Caco-2 (cell line): ENCODE data around the gene SLC11A1. TPM values are rescaled to one million over a fixed set of nuclear protein-coding genes. Genes with fewer than 3 reads are reported as not detected.

ENCODE experiments used
- BruUV-seq: library from RNA; stranded (reverse); fragments of 400-500 nt; replicated peaks from 2 replicates; lab custom pipeline; 2021; lab: Mats Ljungman, UMichigan
- CTCF ChIA-PET: fragments of 300-600 bp; sonication (Branson Sonifier 250); formaldehyde crosslinking; loops from one replicate; lab custom pipeline; 2022; ENCODE audit warnings: antibody characterized with exemption; lab: Charles Lee
- POLR2A ChIA-PET: fragments of 300-600 bp; sonication (Branson Sonifier 250); formaldehyde crosslinking; loops from one replicate; lab custom pipeline; 2022; ENCODE audit warnings: antibody characterized with exemption; lab: Charles Lee
- DNase-seq, 2 experiments: peaks; one replicate each; pipeline versions ENCODE4 v3.0.0 to v3.0.0-alpha.2; 2020 to 2022
- H3K27me3 ChIP-seq: replicated peaks from 2 replicates; pipeline ENCODE4 v1.6.0; 2011; ENCODE audit warnings: low read length; ENCODE audit not compliant: control insufficient read depth, insufficient read depth
- H3K36me3 ChIP-seq: 2 replicates; pipeline ENCODE4 v1.5.1; 2011; ENCODE audit warnings: low read length; ENCODE audit not compliant: control insufficient read depth, insufficient read depth
- H3K4me1 ChIP-seq: fragments of 250-450 bp; sonication (Bioruptor Pico); 2 replicates; pipeline ENCODE4 v1.5.1; 2020; ENCODE audit warnings: mild to moderate bottlenecking
- H3K4me3 ChIP-seq: 2 replicates; pipeline ENCODE4 v1.5.1; 2011; ENCODE audit warnings: low read depth, mild to moderate bottlenecking, control low read depth, low read length
- H3K9me3 ChIP-seq: fragments of 250-450 bp; sonication (Bioruptor Pico); 2 replicates; pipeline ENCODE4 v1.5.1; 2020; ENCODE audit warnings: mild to moderate bottlenecking, moderate library complexity
- H3K27ac Mint-ChIP-seq: one replicate; pipeline ENCODE4 v1.8.0; 2022; ENCODE audit warnings: mixed read lengths; ENCODE audit not compliant: unreplicated experiment
- H3K27me3 Mint-ChIP-seq: one replicate; pipeline ENCODE4 v1.8.0; 2022; ENCODE audit warnings: mixed read lengths; ENCODE audit not compliant: insufficient read depth, unreplicated experiment
- H3K36me3 Mint-ChIP-seq: one replicate; pipeline ENCODE4 v1.8.0; 2022; ENCODE audit warnings: mild to moderate bottlenecking, mixed read lengths; ENCODE audit not compliant: insufficient read depth, unreplicated experiment
- H3K4me1 Mint-ChIP-seq: one replicate; pipeline ENCODE4 v1.8.0; 2022; ENCODE audit warnings: low read depth, mixed read lengths; ENCODE audit not compliant: unreplicated experiment
- H3K4me3 Mint-ChIP-seq: one replicate; pipeline ENCODE4 v1.8.0; 2022; ENCODE audit warnings: mild to moderate bottlenecking, moderate library complexity, mixed read lengths; ENCODE audit not compliant: unreplicated experiment
- H3K9me3 Mint-ChIP-seq: one replicate; pipeline ENCODE4 v1.8.0; 2022; ENCODE audit warnings: mixed read lengths; ENCODE audit not compliant: unreplicated experiment
- intact Hi-C: fragments of 100-400 bp; cut with micrococcal nuclease; formaldehyde crosslinking; loops from one replicate; pipeline ENCODE4 v1.10.0; 2022; ENCODE audit not compliant: unreplicated experiment
- total RNA-seq: library from RNA; stranded (reverse); gene quantifications from 2 replicates; pipeline ENCODE4 v1.2.3, GENCODE V29; 2022
- TF ChIP-seq, protein P1 (sequence below), 2 experiments: fragments of 200-600 bp in 1 of 2; IDR thresholded peaks; 1 replicate in 1 of 2; 2 replicates in 1 of 2; pipeline versions ENCODE4 v1.5.1 to v1.8.0; 2011 to 2022; ENCODE audit warnings: antibody characterized with exemption in 1 of 2, control low read depth in 1 of 2, inconsistent platforms in 1 of 2, low read depth in 1 of 2, low read length in 1 of 2, mild to moderate bottlenecking in 1 of 2, moderate library complexity in 1 of 2; ENCODE audit not compliant: insufficient read depth in 1 of 2, severe bottlenecking in 1 of 2, unreplicated experiment in 1 of 2

SLC11A1 gene
- total RNA-seq, 1 experiment from 2014 or later, result 0.32 TPM

DNA sequence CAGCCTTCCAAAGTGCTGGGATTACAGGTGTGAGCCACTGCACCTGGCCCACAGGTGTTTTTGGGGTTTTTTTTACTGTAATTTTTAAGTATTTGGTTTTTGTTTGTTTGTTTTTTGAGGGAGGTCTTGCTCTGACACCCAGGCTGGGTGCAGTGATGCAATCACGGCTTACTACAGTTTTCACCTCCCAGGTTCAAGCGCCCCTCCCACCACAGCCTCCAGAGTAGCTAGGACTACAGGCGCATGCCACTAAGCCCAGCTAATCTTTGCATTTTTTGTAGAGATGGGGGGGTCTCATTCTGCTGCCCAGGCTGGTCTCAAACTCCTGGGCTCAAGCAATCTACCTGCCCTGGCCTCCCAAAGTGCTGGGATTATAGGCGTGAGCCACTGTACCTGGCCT lies 7.3 kb upstream of the SLC11A1 start:
- Mint-ChIP-seq H3K36me3 (no peaks in the 10 kb centered on the region), H3K27ac (no peak overlapping the region)

DNA sequence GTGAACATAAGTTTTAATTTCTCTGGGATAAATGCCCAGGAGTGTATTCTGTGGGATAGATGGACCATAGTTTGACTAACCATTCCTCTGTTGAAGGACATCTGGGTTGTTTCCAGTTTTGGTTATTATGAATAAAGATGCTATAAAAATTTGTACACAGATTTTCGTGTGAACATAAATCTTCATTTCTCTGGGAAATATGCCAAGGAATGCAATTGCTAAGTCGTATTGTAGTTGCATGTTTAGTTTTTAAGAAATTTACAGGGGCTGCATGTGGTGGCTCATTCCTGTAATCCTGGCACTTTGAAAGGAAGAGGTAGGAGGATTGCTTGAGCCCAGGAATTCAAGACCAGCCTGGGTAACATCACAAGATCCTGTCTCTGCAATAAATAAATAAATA lies 6.9 kb upstream of the SLC11A1 start:
- no peak for DNase-seq
- TF ChIP-seq, protein P1, sequence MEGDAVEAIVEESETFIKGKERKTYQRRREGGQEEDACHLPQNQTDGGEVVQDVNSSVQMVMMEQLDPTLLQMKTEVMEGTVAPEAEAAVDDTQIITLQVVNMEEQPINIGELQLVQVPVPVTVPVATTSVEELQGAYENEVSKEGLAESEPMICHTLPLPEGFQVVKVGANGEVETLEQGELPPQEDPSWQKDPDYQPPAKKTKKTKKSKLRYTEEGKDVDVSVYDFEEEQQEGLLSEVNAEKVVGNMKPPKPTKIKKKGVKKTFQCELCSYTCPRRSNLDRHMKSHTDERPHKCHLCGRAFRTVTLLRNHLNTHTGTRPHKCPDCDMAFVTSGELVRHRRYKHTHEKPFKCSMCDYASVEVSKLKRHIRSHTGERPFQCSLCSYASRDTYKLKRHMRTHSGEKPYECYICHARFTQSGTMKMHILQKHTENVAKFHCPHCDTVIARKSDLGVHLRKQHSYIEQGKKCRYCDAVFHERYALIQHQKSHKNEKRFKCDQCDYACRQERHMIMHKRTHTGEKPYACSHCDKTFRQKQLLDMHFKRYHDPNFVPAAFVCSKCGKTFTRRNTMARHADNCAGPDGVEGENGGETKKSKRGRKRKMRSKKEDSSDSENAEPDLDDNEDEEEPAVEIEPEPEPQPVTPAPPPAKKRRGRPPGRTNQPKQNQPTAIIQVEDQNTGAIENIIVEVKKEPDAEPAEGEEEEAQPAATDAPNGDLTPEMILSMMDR (IDR thresholded peaks at IDR 0.05; ENCODE audit: insufficient read depth in 1 of 2, low read depth in 1 of 2, low read length in 1 of 2, severe bottlenecking in 1 of 2, unreplicated experiment in 1 of 2), result no peak
- Histone ChIP-seq H3K4me3 (no peak overlapping the region), H3K27me3 (no peaks in the 10 kb centered on the region), H3K4me1 (no peaks in the 10 kb centered on the region), H3K36me3 (no peaks in the 10 kb centered on the region), H3K9me3 (no peaks in the 10 kb centered on the region)
- H3K36me3 Mint-ChIP-seq, result no peaks in the 10 kb centered on the region
- ChIA-PET POLR2A (no interaction called here), CTCF (no interaction called here)
- no peaks in the 10 kb centered on the region for H3K27me3 Mint-ChIP-seq
- BruUV-seq, result no TSS peak
- intact Hi-C loops, result no loop called here
- H3K27ac Mint-ChIP-seq, result no peak overlapping the region
- no peaks in the 10 kb centered on the region for H3K9me3 Mint-ChIP-seq
- no peaks in the 10 kb centered on the region for H3K4me1 Mint-ChIP-seq
- no peak overlapping the region for H3K4me3 Mint-ChIP-seq

More for the DNA sequence above, 7.3 kb upstream of the SLC11A1 start:
- ChIA-PET POLR2A (no interaction called here), CTCF (no interaction called here)
- Histone ChIP-seq H3K4me3 (no peak overlapping the region), H3K4me1 (no peaks in the 10 kb centered on the region), H3K36me3 (no peaks in the 10 kb centered on the region), H3K9me3 (no peaks in the 10 kb centered on the region), H3K27me3 (no peaks in the 10 kb centered on the region)
- Mint-ChIP-seq H3K27me3 (no peaks in the 10 kb centered on the region), H3K4me1 (no peaks in the 10 kb centered on the region), H3K9me3 (no peaks in the 10 kb centered on the region), H3K4me3 (no peak overlapping the region)
- TF ChIP-seq, protein P1 (IDR thresholded peaks at IDR 0.05; ENCODE audit: insufficient read depth in 1 of 2, low read depth in 1 of 2, low read length in 1 of 2, severe bottlenecking in 1 of 2, unreplicated experiment in 1 of 2), result no peak
- DNase-seq, result no peak
- no TSS peak for BruUV-seq
- intact Hi-C loops, result no loop called here

DNA sequence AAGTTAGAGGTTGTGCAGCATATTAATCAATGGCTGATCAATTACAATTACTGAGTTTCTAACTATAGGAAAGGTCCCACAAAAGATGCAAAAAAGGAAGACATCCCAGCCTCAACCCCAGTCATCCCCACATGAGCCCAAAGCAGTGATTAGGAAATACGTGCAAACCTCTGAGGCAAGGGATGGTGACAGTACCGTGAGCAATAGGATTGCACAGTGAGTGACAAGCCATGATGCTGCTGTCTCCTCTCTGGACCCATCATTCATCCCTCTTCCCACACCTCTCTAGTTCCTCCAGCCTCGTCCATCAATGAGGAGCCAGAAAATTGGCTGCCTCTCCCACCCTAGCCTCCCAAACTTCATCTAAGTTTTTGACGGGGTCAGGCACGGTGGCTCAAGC lies 4.0 kb upstream of the SLC11A1 start:
- intact Hi-C loops, result no loop called here
- no peaks in the 10 kb centered on the region for H3K9me3 ChIP-seq
- no peaks in the 10 kb centered on the region for H3K36me3 ChIP-seq
- CTCF ChIA-PET, result no interaction called here
- no peaks in the 10 kb centered on the region for H3K4me1 ChIP-seq
- TF ChIP-seq, protein P1 (IDR thresholded peaks at IDR 0.05; ENCODE audit: insufficient read depth in 1 of 2, low read depth in 1 of 2, low read length in 1 of 2, severe bottlenecking in 1 of 2, unreplicated experiment in 1 of 2), result no peak
- Mint-ChIP-seq H3K27me3 (no peaks in the 10 kb centered on the region), H3K9me3 (no peaks in the 10 kb centered on the region), H3K4me3 (no peak overlapping the region), H3K4me1 (no peaks in the 10 kb centered on the region), H3K27ac (no peak overlapping the region), H3K36me3 (no peaks in the 10 kb centered on the region)
- DNase-seq, result no peak
- BruUV-seq, result no TSS peak
- H3K4me3 ChIP-seq, result no peak overlapping the region
- no peaks in the 10 kb centered on the region for H3K27me3 ChIP-seq
- POLR2A ChIA-PET, result no interaction called here
